SK-N-SH (cell line): Measurements from ENCODE around the gene C1orf174. TPM values are rescaled to one million over a fixed set of nuclear protein-coding genes. Genes with fewer than 3 reads are reported as not detected.

Experiments
- CTCF ChIA-PET: fragments of 300-600, 350-600 bp; formaldehyde crosslinking; extraction: SDS; loops from one replicate; lab custom pipeline; 2021; lab: Yijun Ruan, JAX
- POLR2A ChIA-PET: fragments of 350-600 bp; sonication (Branson Sonifier 250); formaldehyde crosslinking; extraction: SDS; loops from one replicate; lab custom pipeline; 2020; ENCODE audit warnings: antibody characterized with exemption, inconsistent platforms; lab: Yijun Ruan, JAX
- DNase-seq: peaks from one replicate; pipeline ENCODE4 v3.0.0; 2012
- H2AFZ ChIP-seq: fragments of 200-600 bp; sonication (generic); 2 replicates; pipeline ENCODE4 v1.8.1; 2016; ENCODE audit warnings: antibody characterized with exemption, mild to moderate bottlenecking, low read depth
- H3F3A ChIP-seq: fragments of 200-600 bp; sonication (generic); replicated peaks from 2 replicates; pipeline ENCODE3; 2016; ENCODE audit warnings: antibody characterized with exemption, mild to moderate bottlenecking; ENCODE audit not compliant: insufficient read depth
- H3K27ac ChIP-seq, 2 experiments: fragments of 200-500 bp in 1 of 2; fragments of 200-600 bp in 1 of 2; sonication (Bioruptor generic) in 1 of 2; sonication (generic), shearing (Covaris generic) in 1 of 2; 2 replicates each; pipeline versions ENCODE4 v1.5.1 to v1.6.1; 2014 to 2016; ENCODE audit warnings: low read depth in 2 of 2, inconsistent platforms in 1 of 2, low read length in 1 of 2, mild to moderate bottlenecking in 1 of 2, mixed read lengths in 1 of 2
- H3K27me3 ChIP-seq: fragments of 200-600 bp; sonication (generic), shearing (Covaris generic); 2 replicates; pipeline ENCODE4 v1.6.1; 2016; ENCODE audit warnings: mixed run types; ENCODE audit not compliant: insufficient read depth
- H3K36me3 ChIP-seq, 2 experiments: fragments of 200-500 bp in 1 of 2; fragments of 200-600 bp in 1 of 2; sonication (Bioruptor generic) in 1 of 2; sonication (generic) in 1 of 2; replicated peaks in 1 of 2; 2 replicates each; pipeline versions ENCODE3 to v1.5.1; 2014 to 2016; ENCODE audit warnings: low read length in 1 of 2, mild to moderate bottlenecking in 1 of 2; ENCODE audit not compliant: insufficient read depth in 2 of 2, control insufficient read depth in 1 of 2
- H3K4me1 ChIP-seq, 2 experiments: fragments of 200-500 bp in 1 of 2; fragments of 200-600 bp in 1 of 2; sonication (Bioruptor generic) in 1 of 2; sonication (generic), shearing (Covaris generic) in 1 of 2; 2 replicates each; pipeline versions ENCODE4 v1.5.1 to v1.6.1; 2014 to 2016; ENCODE audit warnings: low read depth in 1 of 2, low read length in 1 of 2, mixed run types in 1 of 2; ENCODE audit not compliant: insufficient read depth in 2 of 2, control insufficient read depth in 1 of 2
- H3K4me2 ChIP-seq: fragments of 200-600 bp; sonication (generic), shearing (Covaris generic); 2 replicates; pipeline ENCODE4 v1.6.1; 2017; ENCODE audit warnings: mixed run types
- H3K4me3 ChIP-seq, 2 experiments: fragments of 200-500 bp in 1 of 2; fragments of 200-600 bp in 1 of 2; sonication (Bioruptor generic) in 1 of 2; sonication (generic), shearing (Covaris generic) in 1 of 2; 2 replicates each; pipeline versions ENCODE4 v1.5.1 to v1.8.1; 2014 to 2016; ENCODE audit warnings: low read depth in 2 of 2, inconsistent platforms in 1 of 2, low read length in 1 of 2, mild to moderate bottlenecking in 1 of 2, mixed read lengths in 1 of 2, moderate library complexity in 1 of 2
- H3K79me2 ChIP-seq: fragments of 200-600 bp; sonication (generic); 2 replicates; pipeline ENCODE4 v1.8.1; 2017; ENCODE audit warnings: mild to moderate bottlenecking; ENCODE audit not compliant: insufficient read depth
- H3K9ac ChIP-seq: fragments of 200-600 bp; sonication (generic); 2 replicates; pipeline ENCODE4 v1.6.1; 2017; ENCODE audit warnings: mixed run types
- H3K9me2 ChIP-seq: fragments of 200-600 bp; sonication (generic); 2 replicates; pipeline ENCODE4 v1.6.1; 2017; ENCODE audit warnings: mixed run types
- H3K9me3 ChIP-seq: fragments of 200-600 bp; sonication (generic); 2 replicates; pipeline ENCODE4 v1.6.1; 2017; ENCODE audit warnings: mixed run types, mild to moderate bottlenecking, moderate library complexity
- H4K20me1 ChIP-seq: fragments of 200-600 bp; sonication (generic); 2 replicates; pipeline ENCODE4 v1.6.1; 2017; ENCODE audit warnings: mild to moderate bottlenecking, mixed run types; ENCODE audit not compliant: insufficient read depth
- CHD2 ChIP-seq: fragments of 150-350 bp; IDR thresholded peaks from 2 replicates; pipeline ENCODE4 v1.6.1; 2018; ENCODE audit warnings: low read length; ENCODE audit not compliant: partially characterized antibody
- FOSL2 ChIP-seq: IDR thresholded peaks from 2 replicates; pipeline ENCODE4 v1.4.0; 2012; ENCODE audit warnings: low read depth, mild to moderate bottlenecking, moderate library complexity, borderline replicate concordance
- FOXM1 ChIP-seq: IDR thresholded peaks from 2 replicates; pipeline ENCODE4 v1.4.0; 2012; ENCODE audit warnings: low read depth, mild to moderate bottlenecking
- MEF2A ChIP-seq: IDR thresholded peaks from 2 replicates; pipeline ENCODE4 v1.4.0; 2012; ENCODE audit warnings: low read depth, borderline replicate concordance
- MXI1 ChIP-seq: IDR thresholded peaks from 2 replicates; pipeline ENCODE4 v1.6.1; 2012; ENCODE audit warnings: mild to moderate bottlenecking, low read depth, low read length, improper control_type of control experiment
- NFIC ChIP-seq: IDR thresholded peaks from 2 replicates; pipeline ENCODE4 v1.4.0; 2012; ENCODE audit warnings: borderline replicate concordance
- NRF1 ChIP-seq: IDR thresholded peaks from 2 replicates; pipeline ENCODE4 v1.6.1; 2012; ENCODE audit warnings: low read depth, mild to moderate bottlenecking, low read length
- RAD21 ChIP-seq: IDR thresholded peaks from 2 replicates; pipeline ENCODE4 v1.6.1; 2012; ENCODE audit warnings: mild to moderate bottlenecking, low read length
- SIN3A ChIP-seq: IDR thresholded peaks from 2 replicates; pipeline ENCODE4 v1.6.1; 2012; ENCODE audit warnings: low read depth, mild to moderate bottlenecking, low read length, moderate library complexity, borderline replicate concordance
- TEAD4 ChIP-seq: IDR thresholded peaks from 2 replicates; pipeline ENCODE4 v1.4.0; 2012; ENCODE audit warnings: mild to moderate bottlenecking, borderline replicate concordance; ENCODE audit not compliant: insufficient read depth
- YY1 ChIP-seq: IDR thresholded peaks from 2 replicates; pipeline ENCODE4 v1.4.0; 2012; ENCODE audit warnings: low read depth, mild to moderate bottlenecking
- WGBS: methylation state at CpG from one replicate; pipeline ENCODE4 v1.1.6; 2017; ENCODE audit warnings: low lambda C conversion rate; 5-methylcytosine and 5-hydroxymethylcytosine counted together
- polyA plus RNA-seq, 3 experiments: library from polyadenylated mRNA; depleted of rRNA; stranded (reverse); fragments of >200 nt; gene quantifications; 2 replicates each; pipeline ENCODE4 v1.2.3, GENCODE V29; 2012
- TF ChIP-seq, protein P1 (sequence below): IDR thresholded peaks from 2 replicates; pipeline ENCODE4 v1.4.0; 2012; ENCODE audit warnings: low read depth, borderline replicate concordance
- TF ChIP-seq, protein P2 (sequence below): fragments of 150-350 bp; IDR thresholded peaks from 2 replicates; pipeline ENCODE4 v1.6.1; 2016; ENCODE audit warnings: mild to moderate bottlenecking, low read depth, low read length
- TF ChIP-seq, protein P3 (sequence below): IDR thresholded peaks from 2 replicates; pipeline ENCODE4 v1.4.0; 2012; ENCODE audit warnings: low read depth
- TF ChIP-seq, protein P4 (sequence below): fragments of 150-350 bp; IDR thresholded peaks from 2 replicates; pipeline ENCODE4 v1.6.1; 2017; ENCODE audit warnings: antibody characterized with exemption, low read length, low read depth, borderline replicate concordance
- TF ChIP-seq, protein P5 (sequence below): IDR thresholded peaks from 2 replicates; pipeline ENCODE4 v1.6.1; 2012; ENCODE audit warnings: mild to moderate bottlenecking, low read depth, low read length, moderate library complexity

Gene C1orf174
- polyA plus RNA-seq, 1 of the 3 experiments (the other 2 are of a cell fraction) = 21.4 TPM

DNA sequence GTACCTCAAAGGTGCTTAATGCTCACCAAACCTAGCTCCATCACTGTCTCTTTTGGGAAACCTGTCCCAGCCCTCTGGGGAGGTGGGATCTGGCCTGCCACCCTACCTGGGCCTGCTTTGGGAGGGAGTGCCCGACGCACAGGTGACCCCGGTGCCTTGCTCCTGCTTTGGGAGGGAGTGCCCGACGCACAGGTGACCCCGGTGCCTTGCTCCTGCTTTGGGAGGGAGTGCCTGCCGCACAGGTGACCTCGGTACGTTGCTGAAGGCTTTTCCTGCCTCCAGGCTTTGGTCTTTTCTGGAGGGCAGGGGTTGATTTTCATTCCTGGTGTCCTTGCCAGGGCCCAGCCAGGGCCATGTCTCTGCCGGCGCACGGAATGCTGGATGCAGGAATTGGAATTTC lies 25.2 kb upstream of the C1orf174 start:
- H3K27ac ChIP-seq = no peak overlapping the region
- DNase-seq = no peak
- H3K79me2 ChIP-seq = no peaks in the 10 kb centered on the region
- no peaks in the 10 kb centered on the region for H3F3A ChIP-seq
- H4K20me1 ChIP-seq = no peaks in the 10 kb centered on the region
- ChIA-PET CTCF (interaction anchor here (0.8 to 1.3 kb wide), 2 partner anchors 14 to 55 kb away, joined by 3 to 6 read pairs; no protein-coding TSS in a partner anchor), POLR2A (no interaction called here)
- TF ChIP-seq NRF1 = no peak
- TF ChIP-seq MEF2A = no peak
- TF ChIP-seq SIN3A = no peak
- TF ChIP-seq, protein P1, sequence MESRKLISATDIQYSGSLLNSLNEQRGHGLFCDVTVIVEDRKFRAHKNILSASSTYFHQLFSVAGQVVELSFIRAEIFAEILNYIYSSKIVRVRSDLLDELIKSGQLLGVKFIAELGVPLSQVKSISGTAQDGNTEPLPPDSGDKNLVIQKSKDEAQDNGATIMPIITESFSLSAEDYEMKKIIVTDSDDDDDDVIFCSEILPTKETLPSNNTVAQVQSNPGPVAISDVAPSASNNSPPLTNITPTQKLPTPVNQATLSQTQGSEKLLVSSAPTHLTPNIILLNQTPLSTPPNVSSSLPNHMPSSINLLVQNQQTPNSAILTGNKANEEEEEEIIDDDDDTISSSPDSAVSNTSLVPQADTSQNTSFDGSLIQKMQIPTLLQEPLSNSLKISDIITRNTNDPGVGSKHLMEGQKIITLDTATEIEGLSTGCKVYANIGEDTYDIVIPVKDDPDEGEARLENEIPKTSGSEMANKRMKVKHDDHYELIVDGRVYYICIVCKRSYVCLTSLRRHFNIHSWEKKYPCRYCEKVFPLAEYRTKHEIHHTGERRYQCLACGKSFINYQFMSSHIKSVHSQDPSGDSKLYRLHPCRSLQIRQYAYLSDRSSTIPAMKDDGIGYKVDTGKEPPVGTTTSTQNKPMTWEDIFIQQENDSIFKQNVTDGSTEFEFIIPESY = no peak
- no peak for TF ChIP-seq NFIC
- TF ChIP-seq, protein P2, sequence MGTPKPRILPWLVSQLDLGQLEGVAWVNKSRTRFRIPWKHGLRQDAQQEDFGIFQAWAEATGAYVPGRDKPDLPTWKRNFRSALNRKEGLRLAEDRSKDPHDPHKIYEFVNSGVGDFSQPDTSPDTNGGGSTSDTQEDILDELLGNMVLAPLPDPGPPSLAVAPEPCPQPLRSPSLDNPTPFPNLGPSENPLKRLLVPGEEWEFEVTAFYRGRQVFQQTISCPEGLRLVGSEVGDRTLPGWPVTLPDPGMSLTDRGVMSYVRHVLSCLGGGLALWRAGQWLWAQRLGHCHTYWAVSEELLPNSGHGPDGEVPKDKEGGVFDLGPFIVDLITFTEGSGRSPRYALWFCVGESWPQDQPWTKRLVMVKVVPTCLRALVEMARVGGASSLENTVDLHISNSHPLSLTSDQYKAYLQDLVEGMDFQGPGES = no peak
- no peak for TF ChIP-seq TEAD4
- no peak for TF ChIP-seq YY1
- TF ChIP-seq, protein P3, sequence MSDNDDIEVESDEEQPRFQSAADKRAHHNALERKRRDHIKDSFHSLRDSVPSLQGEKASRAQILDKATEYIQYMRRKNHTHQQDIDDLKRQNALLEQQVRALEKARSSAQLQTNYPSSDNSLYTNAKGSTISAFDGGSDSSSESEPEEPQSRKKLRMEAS = no peak
- no peak for TF ChIP-seq MXI1
- no peak for TF ChIP-seq FOXM1
- TF ChIP-seq, protein P4, sequence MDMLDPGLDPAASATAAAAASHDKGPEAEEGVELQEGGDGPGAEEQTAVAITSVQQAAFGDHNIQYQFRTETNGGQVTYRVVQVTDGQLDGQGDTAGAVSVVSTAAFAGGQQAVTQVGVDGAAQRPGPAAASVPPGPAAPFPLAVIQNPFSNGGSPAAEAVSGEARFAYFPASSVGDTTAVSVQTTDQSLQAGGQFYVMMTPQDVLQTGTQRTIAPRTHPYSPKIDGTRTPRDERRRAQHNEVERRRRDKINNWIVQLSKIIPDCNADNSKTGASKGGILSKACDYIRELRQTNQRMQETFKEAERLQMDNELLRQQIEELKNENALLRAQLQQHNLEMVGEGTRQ = no peak
- TF ChIP-seq CHD2 = no peak
- TF ChIP-seq FOSL2 = no peak
- no peak for TF ChIP-seq RAD21
- TF ChIP-seq, protein P5, sequence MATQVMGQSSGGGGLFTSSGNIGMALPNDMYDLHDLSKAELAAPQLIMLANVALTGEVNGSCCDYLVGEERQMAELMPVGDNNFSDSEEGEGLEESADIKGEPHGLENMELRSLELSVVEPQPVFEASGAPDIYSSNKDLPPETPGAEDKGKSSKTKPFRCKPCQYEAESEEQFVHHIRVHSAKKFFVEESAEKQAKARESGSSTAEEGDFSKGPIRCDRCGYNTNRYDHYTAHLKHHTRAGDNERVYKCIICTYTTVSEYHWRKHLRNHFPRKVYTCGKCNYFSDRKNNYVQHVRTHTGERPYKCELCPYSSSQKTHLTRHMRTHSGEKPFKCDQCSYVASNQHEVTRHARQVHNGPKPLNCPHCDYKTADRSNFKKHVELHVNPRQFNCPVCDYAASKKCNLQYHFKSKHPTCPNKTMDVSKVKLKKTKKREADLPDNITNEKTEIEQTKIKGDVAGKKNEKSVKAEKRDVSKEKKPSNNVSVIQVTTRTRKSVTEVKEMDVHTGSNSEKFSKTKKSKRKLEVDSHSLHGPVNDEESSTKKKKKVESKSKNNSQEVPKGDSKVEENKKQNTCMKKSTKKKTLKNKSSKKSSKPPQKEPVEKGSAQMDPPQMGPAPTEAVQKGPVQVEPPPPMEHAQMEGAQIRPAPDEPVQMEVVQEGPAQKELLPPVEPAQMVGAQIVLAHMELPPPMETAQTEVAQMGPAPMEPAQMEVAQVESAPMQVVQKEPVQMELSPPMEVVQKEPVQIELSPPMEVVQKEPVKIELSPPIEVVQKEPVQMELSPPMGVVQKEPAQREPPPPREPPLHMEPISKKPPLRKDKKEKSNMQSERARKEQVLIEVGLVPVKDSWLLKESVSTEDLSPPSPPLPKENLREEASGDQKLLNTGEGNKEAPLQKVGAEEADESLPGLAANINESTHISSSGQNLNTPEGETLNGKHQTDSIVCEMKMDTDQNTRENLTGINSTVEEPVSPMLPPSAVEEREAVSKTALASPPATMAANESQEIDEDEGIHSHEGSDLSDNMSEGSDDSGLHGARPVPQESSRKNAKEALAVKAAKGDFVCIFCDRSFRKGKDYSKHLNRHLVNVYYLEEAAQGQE = no peak
- no peaks in the 10 kb centered on the region for H3K36me3 ChIP-seq
- WGBS = 20% methylated on average over 2 of the region's 12 CpGs
- no peak overlapping the region for H3K4me3 ChIP-seq
- H3K9me2 ChIP-seq = no peaks in the 10 kb centered on the region
- H3K4me2 ChIP-seq = no peak overlapping the region
- no peak overlapping the region for H2AFZ ChIP-seq
- no peaks in the 10 kb centered on the region for H3K9me3 ChIP-seq
- no peaks in the 10 kb centered on the region for H3K4me1 ChIP-seq
- no peak overlapping the region for H3K9ac ChIP-seq
- H3K27me3 ChIP-seq = no peaks in the 10 kb centered on the region
